Raji (cell line): ENCODE data around the gene FAM9C.

Experiments
- POLR2A ChIP-seq: IDR thresholded peaks from 2 replicates; pipeline ENCODE4 v1.6.1; 2011; ENCODE audit warnings: low read depth, low read length, control low read depth; ENCODE audit not compliant: insufficient read depth

Gene FAM9C

DNA sequence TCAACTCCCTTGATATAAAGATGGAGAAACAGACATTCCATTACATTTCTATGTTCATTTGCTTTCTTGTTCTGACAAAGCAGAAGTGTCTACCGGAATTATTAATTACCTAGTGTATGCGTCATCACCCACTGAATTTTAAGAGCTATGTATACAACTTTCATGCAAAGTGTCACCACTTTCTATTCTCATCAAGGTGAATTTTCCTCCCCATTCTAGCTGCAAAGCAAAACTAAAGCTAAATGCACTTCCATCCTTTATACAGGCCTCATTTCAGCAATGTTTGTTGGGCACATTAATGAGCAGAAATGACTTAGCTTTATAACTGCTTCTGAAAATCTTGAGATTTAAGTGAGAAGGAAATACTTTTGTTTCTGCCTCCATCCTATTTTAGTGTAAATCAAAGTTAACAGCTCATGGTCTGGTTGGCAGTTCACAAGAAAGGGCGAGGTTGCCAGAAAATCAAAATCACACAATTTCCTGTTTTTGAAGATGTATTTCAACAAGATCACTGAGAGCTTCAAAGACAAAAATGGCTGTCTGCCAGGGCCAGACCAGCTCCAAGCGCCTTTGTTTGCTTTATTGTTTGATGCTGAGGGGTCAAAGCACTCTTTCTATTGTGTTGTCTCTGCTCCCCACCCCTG lies 7.2 kb upstream of the FAM9C start:
- TF ChIP-seq POLR2A = no peak

- no peak for TF ChIP-seq POLR2A
Observed at GRCh38 chrX:13051167-13051528, 6.7 kb upstream of the FAM9C start.

GRCh38 chrX:13050151-13050550 lies 5.7 kb upstream of the FAM9C start:
- TF ChIP-seq POLR2A = no peak

GRCh38 chrX:13048280-13048679 lies 3.9 kb upstream of the FAM9C start:
- TF ChIP-seq POLR2A = no peak

DNA sequence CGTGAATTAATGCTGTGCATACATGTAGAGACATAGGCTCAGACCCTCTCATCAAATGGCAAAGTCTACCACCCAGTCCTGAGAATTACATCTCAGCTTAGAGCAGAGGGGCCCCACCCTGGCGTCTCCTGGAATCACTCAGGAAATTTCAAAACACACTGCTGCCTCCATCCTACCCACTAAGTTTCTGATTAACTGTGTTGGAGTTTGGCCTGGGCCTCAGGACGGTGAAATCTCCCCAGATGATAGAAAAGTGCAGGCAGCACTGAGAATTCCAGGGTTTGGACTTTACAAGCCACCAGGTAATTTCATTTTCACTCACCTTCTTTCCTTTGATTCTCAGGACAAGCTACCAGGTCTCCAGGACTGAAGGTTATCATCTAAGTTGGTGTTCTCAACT lies 3.3 kb upstream of the FAM9C start:
- no peak for TF ChIP-seq POLR2A

GRCh38 chrX:13046141-13046855 lies 1.9 kb upstream of the FAM9C start:
- TF ChIP-seq POLR2A = no peak

GRCh38 chrX:13043938-13044337 lies 482 bp downstream of the FAM9C start:
- TF ChIP-seq POLR2A = no peak

DNA sequence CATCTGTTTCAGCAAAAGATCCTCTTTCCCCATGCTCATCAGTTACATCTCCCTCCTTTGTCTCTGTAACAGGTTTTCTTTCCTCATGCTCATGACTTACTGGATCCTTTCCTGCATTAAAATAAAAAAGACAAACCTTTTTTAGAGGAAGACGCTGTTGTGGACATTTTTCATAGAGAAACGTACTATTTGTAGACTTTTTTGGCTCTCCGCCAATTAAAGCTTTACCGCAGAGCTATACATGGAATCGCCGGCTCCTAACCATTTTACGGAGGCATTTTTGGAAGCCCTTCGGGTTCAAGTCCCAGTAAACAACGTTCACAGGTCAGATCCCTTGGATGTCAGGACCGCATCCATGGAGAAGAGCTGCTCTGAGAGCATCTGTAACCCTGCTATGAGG lies 1.3 kb downstream of the FAM9C start:
- no peak for TF ChIP-seq POLR2A

GRCh38 chrX:13036896-13037295 lies 7.5 kb downstream of the FAM9C start:
- no peak for TF ChIP-seq POLR2A

- no peak for TF ChIP-seq POLR2A
Observed at GRCh38 chrX:13033193-13033592, 11.2 kb downstream of the FAM9C start.

DNA sequence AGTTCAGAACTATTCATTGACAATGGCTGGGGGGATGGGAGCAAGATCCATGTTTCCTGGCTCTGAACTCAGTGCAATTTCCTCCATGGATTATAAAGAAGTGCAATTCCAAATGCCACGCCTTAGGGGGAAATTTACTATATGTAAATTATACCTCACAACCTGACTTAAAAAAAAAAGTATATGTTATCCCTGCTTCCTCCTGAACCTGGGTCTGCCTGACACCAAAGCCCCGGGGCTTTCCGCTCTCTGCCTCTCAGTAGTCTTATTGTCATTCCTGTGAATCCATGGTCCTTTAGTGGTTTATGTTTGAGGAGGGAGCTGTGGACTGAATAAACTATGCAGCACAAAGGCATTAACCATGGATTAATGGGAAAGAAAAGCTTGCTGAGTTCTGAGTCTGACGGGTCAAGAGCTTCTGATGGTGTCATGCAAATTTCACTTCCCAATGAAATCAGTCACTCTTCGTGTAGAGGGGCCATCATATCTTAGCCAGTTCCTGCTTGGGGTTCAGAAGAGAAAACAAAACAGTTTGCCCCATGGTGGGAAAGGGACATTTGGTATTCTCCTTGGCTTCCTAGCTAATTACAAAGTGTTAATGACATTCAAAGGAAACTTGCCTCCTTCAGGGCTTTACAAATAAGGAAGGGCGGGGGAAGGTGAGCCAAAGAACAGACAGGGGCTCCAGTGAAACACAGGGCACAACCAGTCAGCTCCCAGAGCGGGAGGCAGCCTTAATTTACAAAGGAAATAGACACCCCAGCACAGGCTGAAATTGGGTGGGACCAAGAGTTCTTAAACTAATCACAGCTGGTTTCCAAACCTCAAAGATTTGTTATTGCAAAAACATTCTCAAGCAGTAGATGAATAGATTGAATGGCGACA lies 14.3 kb downstream of the FAM9C start:
- no peak for TF ChIP-seq POLR2A

- no peak for TF ChIP-seq POLR2A
Observed at GRCh38 chrX:13029637-13029886, 14.9 kb downstream of the FAM9C start.

- no peak for TF ChIP-seq POLR2A
Observed at GRCh38 chrX:13028871-13029636, 15.4 kb downstream of the FAM9C start.

DNA sequence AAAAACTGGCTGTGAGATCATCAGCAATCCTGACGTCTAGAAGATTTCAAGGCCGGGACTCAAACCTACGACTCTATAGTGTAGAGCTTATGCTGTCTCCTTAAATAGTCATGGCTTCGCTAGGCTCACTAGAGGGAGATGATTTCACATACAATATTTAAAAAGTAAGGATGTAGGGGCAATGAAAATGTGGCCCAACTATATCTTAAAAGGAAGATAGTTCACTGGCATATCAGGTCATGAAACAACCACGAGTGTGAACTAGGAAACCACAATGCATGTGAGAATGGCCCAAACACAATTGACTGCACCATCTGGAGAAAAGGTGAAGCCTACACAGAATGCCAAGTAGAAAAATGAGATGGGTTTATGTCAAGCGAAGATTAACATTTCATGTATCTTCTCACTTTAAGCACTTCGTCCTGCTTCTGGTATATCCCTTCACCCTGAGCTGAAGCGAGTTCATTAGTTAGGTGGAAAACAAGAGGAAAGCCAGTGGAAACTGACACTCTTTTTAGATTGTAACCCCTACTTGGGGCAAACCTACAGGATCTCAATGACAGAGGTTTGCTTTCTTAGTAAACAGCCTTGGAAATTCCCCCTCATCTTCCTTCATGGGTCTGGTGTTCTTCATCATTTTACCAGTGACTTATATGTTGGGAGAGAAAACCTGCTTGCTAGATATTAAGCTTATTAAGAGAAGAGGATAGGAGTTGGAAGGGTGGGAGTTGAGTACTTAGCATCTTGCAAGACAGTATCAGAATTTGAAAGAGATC lies 17.4 kb downstream of the FAM9C start:
- no peak for TF ChIP-seq POLR2A

- TF ChIP-seq POLR2A = no peak
Observed at GRCh38 chrX:13024986-13025385, 19.4 kb downstream of the FAM9C start.
